Mesendoderm (in vitro differentiated cells): ENCODE data around the gene PKIG.
"Not testable (repeated sequence)": the region's sequence is repeated elsewhere in the genome, so short reads cannot be mapped to it uniquely, and the experiment has no call there.

ENCODE experiments used
- DNase-seq: peaks from one replicate; pipeline ENCODE4 v3.0.0; 2013
- H2AK5ac ChIP-seq: 2 replicates; pipeline ENCODE4 v1.6.1; 2013; ENCODE audit warnings: low read length, inconsistent platforms
- H2BK120ac ChIP-seq: 2 replicates; pipeline ENCODE4 v1.6.1; 2013; ENCODE audit warnings: low read depth, mild to moderate bottlenecking, low read length, moderate library complexity, mixed read lengths
- H2BK15ac ChIP-seq: replicated peaks from 2 replicates; pipeline ENCODE4 v1.6.1; 2013; ENCODE audit warnings: low read depth, mild to moderate bottlenecking, moderate library complexity
- H2BK5ac ChIP-seq: 2 replicates; pipeline ENCODE4 v1.6.1; 2013; ENCODE audit warnings: low read length, inconsistent platforms
- H3K18ac ChIP-seq: 2 replicates; pipeline ENCODE4 v1.6.1; 2013; ENCODE audit warnings: mild to moderate bottlenecking, low read length, mixed read lengths
- H3K23ac ChIP-seq: one replicate; pipeline ENCODE4 v1.6.1; 2013; ENCODE audit warnings: low read length
- H3K27ac ChIP-seq: 2 replicates; pipeline ENCODE4 v1.5.1; 2013; ENCODE audit warnings: low read depth, mild to moderate bottlenecking, inconsistent platforms, low read length, moderate library complexity
- H3K27me3 ChIP-seq: 2 replicates; pipeline ENCODE4 v1.6.1; 2013; ENCODE audit warnings: low read length, control low read depth, mild to moderate bottlenecking, inconsistent platforms; ENCODE audit not compliant: insufficient read depth, poor library complexity
- H3K36me3 ChIP-seq: 2 replicates; pipeline ENCODE4 v1.6.1; 2013; ENCODE audit warnings: low read length, inconsistent platforms; ENCODE audit not compliant: control insufficient read depth, insufficient read depth
- H3K4ac ChIP-seq: one replicate; pipeline ENCODE4 v1.6.1; 2013; ENCODE audit warnings: low read depth, mild to moderate bottlenecking, low read length, moderate library complexity
- H3K4me1 ChIP-seq: 2 replicates; pipeline ENCODE4 v1.6.1; 2013; ENCODE audit warnings: low read depth, low read length, inconsistent platforms; ENCODE audit not compliant: control insufficient read depth
- H3K4me2 ChIP-seq: 2 replicates; pipeline ENCODE4 v1.6.1; 2013; ENCODE audit warnings: low read length
- H3K4me3 ChIP-seq: 2 replicates; pipeline ENCODE4 v1.5.1; 2013; ENCODE audit warnings: mild to moderate bottlenecking, low read length
- H3K56ac ChIP-seq: one replicate; pipeline ENCODE4 v1.6.1; 2013; ENCODE audit warnings: low read length
- H3K79me1 ChIP-seq: 2 replicates; pipeline ENCODE4 v1.6.1; 2013; ENCODE audit warnings: low read length, inconsistent platforms
- H3K79me2 ChIP-seq: 2 replicates; pipeline ENCODE4 v1.6.1; 2013; ENCODE audit warnings: mild to moderate bottlenecking, low read length; ENCODE audit not compliant: control insufficient read depth, insufficient read depth
- H3K9ac ChIP-seq: 2 replicates; pipeline ENCODE4 v1.6.1; 2013; ENCODE audit warnings: low read length, inconsistent platforms
- H4K5ac ChIP-seq: one replicate; pipeline ENCODE4 v1.6.1; 2013; ENCODE audit warnings: low read length
- H4K8ac ChIP-seq: one replicate; pipeline ENCODE4 v1.6.1; 2013; ENCODE audit warnings: low read depth, mild to moderate bottlenecking, control low read depth, low read length, moderate library complexity
- WGBS: extraction: QIAGEN DNeasy Blood & Tissue Kit; methylation state at CpG from one replicate; pipeline ENCODE4 v1.1.7; 2013; ENCODE audit warnings: low lambda C conversion rate, missing lambda C conversion rate; ENCODE audit not compliant: insufficient coverage; ENCODE audit errors: extremely low coverage; 5-methylcytosine and 5-hydroxymethylcytosine counted together

The PKIG gene

GRCh38 chr20:44552050-44552449 lies 30.3 kb upstream of the PKIG start:
- no peak overlapping the region for H4K8ac ChIP-seq
- H3K79me2 ChIP-seq = no peaks in the 10 kb centered on the region
- H3K4ac ChIP-seq = no peak overlapping the region
- no peak overlapping the region for H3K27ac ChIP-seq
- no peak overlapping the region for H2BK5ac ChIP-seq
- WGBS = no CpG with 5 or more reads among the region's 4 CpGs
- no peak overlapping the region for H3K23ac ChIP-seq
- no peak for DNase-seq
- no peaks in the 10 kb centered on the region for H3K27me3 ChIP-seq
- H2BK15ac ChIP-seq = no peak overlapping the region
- no peak overlapping the region for H3K56ac ChIP-seq
- no peak overlapping the region for H4K5ac ChIP-seq
- peaks cover 3% of the 10 kb centered on the region for H3K4me1 ChIP-seq
- H3K36me3 ChIP-seq = no peaks in the 10 kb centered on the region
- H2BK120ac ChIP-seq = no peak overlapping the region
- H2AK5ac ChIP-seq = no peak overlapping the region
- no peak overlapping the region for H3K4me3 ChIP-seq
- H3K18ac ChIP-seq = no peak overlapping the region
- H3K9ac ChIP-seq = no peak overlapping the region
- H3K4me2 ChIP-seq = no peak overlapping the region
- peaks cover 4% of the 10 kb centered on the region for H3K79me1 ChIP-seq

- Histone ChIP-seq H3K79me2 (no peaks in the 10 kb centered on the region), H4K5ac (no peak overlapping the region), H3K23ac (no peak overlapping the region), H3K79me1 (peaks cover 2% of the 10 kb centered on the region), H4K8ac (no peak overlapping the region), H3K4me3 (no peak overlapping the region), H3K27ac (no peak overlapping the region), H3K56ac (no peak overlapping the region), H2BK5ac (no peak overlapping the region), H3K4me1 (peaks cover 3% of the 10 kb centered on the region), H2BK120ac (no peak overlapping the region), H2BK15ac (no peak overlapping the region), H3K27me3 (no peaks in the 10 kb centered on the region), H2AK5ac (no peak overlapping the region), H3K4ac (no peak overlapping the region), H3K36me3 (no peaks in the 10 kb centered on the region), H3K18ac (no peak overlapping the region), H3K4me2 (no peak overlapping the region), H3K9ac (no peak overlapping the region)
- DNase-seq = no peak
- WGBS = no CpG with 5 or more reads among the region's 3 CpGs
These were observed 29.8 kb upstream of the PKIG start for GRCh38 chr20:44552568-44552949.

GRCh38 chr20:44552950-44553908 lies 29.1 kb upstream of the PKIG start:
- peaks cover 2% of the 10 kb centered on the region for H3K79me1 ChIP-seq

GRCh38 chr20:44559302-44559701 lies 23.1 kb upstream of the PKIG start:
- H3K4me1 ChIP-seq = no peaks in the 10 kb centered on the region
- H3K9ac ChIP-seq = no peak overlapping the region
- H3K36me3 ChIP-seq = no peaks in the 10 kb centered on the region
- H3K4me2 ChIP-seq = no peak overlapping the region
- H3K27me3 ChIP-seq = no peaks in the 10 kb centered on the region
- no peak overlapping the region for H3K23ac ChIP-seq
- no peak overlapping the region for H3K18ac ChIP-seq
- no peak overlapping the region for H4K8ac ChIP-seq
- H2BK15ac ChIP-seq = no peak overlapping the region
- H3K4me3 ChIP-seq = no peak overlapping the region
- H3K79me2 ChIP-seq = no peaks in the 10 kb centered on the region
- no peak overlapping the region for H3K27ac ChIP-seq
- no peaks in the 10 kb centered on the region for H3K79me1 ChIP-seq
- no peak for DNase-seq
- no peak overlapping the region for H4K5ac ChIP-seq
- H2BK120ac ChIP-seq = no peak overlapping the region
- H3K56ac ChIP-seq = no peak overlapping the region
- H2AK5ac ChIP-seq = no peak overlapping the region
- H3K4ac ChIP-seq = no peak overlapping the region
- no peak overlapping the region for H2BK5ac ChIP-seq

More at GRCh38 chr20:44552950-44553908, 29.1 kb upstream of the PKIG start:
- H3K27ac ChIP-seq = no peak overlapping the region
- H3K4ac ChIP-seq = no peak overlapping the region
- no peaks in the 10 kb centered on the region for H3K36me3 ChIP-seq
- H4K8ac ChIP-seq = no peak overlapping the region
- H2BK120ac ChIP-seq = no peak overlapping the region
- H2AK5ac ChIP-seq = no peak overlapping the region
- H3K4me1 ChIP-seq = peaks cover 3% of the 10 kb centered on the region
- H3K9ac ChIP-seq = no peak overlapping the region
- peak overlapping the region; percentile 40 for H4K5ac ChIP-seq
- no peak overlapping the region for H2BK15ac ChIP-seq
- H3K79me2 ChIP-seq = no peaks in the 10 kb centered on the region
- H3K4me3 ChIP-seq = no peak overlapping the region
- no peak for DNase-seq
- no peaks in the 10 kb centered on the region for H3K27me3 ChIP-seq
- no CpG with 5 or more reads among the region's 6 CpGs for WGBS
- H3K56ac ChIP-seq = peak overlapping the region; percentile 58
- H3K23ac ChIP-seq = no peak overlapping the region
- no peak overlapping the region for H3K18ac ChIP-seq
- no peak overlapping the region for H2BK5ac ChIP-seq
- no peak overlapping the region for H3K4me2 ChIP-seq

- Histone ChIP-seq H2BK5ac (no peak overlapping the region), H3K79me1 (no peaks in the 10 kb centered on the region)
These were observed 22.1 kb upstream of the PKIG start for GRCh38 chr20:44560229-44560628.

GRCh38 chr20:44560818-44561217 lies 21.6 kb upstream of the PKIG start:
- not testable (repeated sequence) for H3K36me3 ChIP-seq, H3K79me2 ChIP-seq, H4K5ac ChIP-seq, H3K18ac ChIP-seq, H3K27ac ChIP-seq, H3K56ac ChIP-seq, H3K4ac ChIP-seq, H3K9ac ChIP-seq, H4K8ac ChIP-seq, H3K4me3 ChIP-seq, H3K79me1 ChIP-seq, H3K4me2 ChIP-seq, H2AK5ac ChIP-seq, H2BK15ac ChIP-seq, H3K27me3 ChIP-seq, DNase-seq, H2BK5ac ChIP-seq, H3K4me1 ChIP-seq, H2BK120ac ChIP-seq, H3K23ac ChIP-seq
- WGBS = no CpG with 5 or more reads among the region's 6 CpGs

More at GRCh38 chr20:44560229-44560628, 22.1 kb upstream of the PKIG start:
- Histone ChIP-seq H3K36me3 (no peaks in the 10 kb centered on the region), H3K9ac (no peak overlapping the region), H4K5ac (no peak overlapping the region), H3K18ac (no peak overlapping the region), H3K56ac (peak overlapping the region; percentile 34), H2BK120ac (no peak overlapping the region), H3K4me2 (no peak overlapping the region), H3K4me3 (no peak overlapping the region), H3K79me2 (no peaks in the 10 kb centered on the region), H3K4me1 (no peaks in the 10 kb centered on the region), H2BK15ac (no peak overlapping the region), H3K27me3 (no peaks in the 10 kb centered on the region), H3K23ac (no peak overlapping the region), H3K27ac (no peak overlapping the region), H4K8ac (no peak overlapping the region), H3K4ac (no peak overlapping the region), H2AK5ac (no peak overlapping the region)
- DNase-seq = no peak
- WGBS = no CpG with 5 or more reads among the region's 2 CpGs
